HG03342 (cell line): Measurements from ENCODE around the gene TANC1.

Source experiments
- ATAC-seq: cut with Tn5 transposase; IDR thresholded peaks from one replicate; pipeline ENCODE4 v1.9.1; 2021; ENCODE audit warnings: mild to moderate bottlenecking, moderate library complexity; ENCODE audit not compliant: unreplicated experiment

Gene TANC1

DNA sequence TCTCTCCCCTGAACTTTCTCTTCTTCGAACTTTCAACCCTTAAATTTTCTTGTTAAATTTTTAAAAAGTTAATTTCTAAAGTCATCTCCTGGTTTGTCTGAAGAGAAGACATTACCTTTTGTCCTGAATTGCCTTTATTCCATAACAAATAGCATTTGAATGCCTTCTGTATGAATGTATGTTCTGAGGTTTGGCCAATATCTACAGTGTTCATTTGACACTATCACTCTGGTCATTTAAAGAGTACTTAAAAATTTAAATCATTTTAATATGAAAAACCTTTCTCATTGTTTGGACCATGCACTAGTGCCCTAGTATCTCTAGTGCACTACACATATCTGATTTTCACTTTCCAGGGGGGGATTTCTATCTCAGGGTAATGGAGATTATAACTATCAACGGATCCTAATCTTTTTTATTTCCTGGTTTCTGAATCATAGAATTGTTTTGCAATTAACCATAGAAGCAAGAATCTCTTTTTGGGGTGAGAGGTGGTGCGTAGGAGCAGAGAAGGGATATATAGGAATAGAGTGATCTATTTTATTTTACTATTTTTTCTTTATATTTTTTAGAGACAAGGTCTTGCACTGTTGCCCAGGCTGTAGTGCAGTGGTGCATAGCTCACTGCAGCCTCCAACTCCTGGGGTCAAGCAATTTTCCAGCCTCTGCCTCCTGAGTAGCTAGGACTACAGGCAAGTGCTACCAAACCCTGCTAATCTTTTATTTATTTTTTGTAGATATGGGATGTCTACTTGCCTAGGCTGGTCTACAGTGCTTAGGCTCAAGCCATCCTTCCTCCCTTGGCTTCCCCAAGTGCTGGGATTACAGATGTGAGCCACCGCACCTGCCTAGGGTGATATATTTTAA, 25.5 kb downstream of the TANC1 start:
- ATAC-seq = no peak

DNA sequence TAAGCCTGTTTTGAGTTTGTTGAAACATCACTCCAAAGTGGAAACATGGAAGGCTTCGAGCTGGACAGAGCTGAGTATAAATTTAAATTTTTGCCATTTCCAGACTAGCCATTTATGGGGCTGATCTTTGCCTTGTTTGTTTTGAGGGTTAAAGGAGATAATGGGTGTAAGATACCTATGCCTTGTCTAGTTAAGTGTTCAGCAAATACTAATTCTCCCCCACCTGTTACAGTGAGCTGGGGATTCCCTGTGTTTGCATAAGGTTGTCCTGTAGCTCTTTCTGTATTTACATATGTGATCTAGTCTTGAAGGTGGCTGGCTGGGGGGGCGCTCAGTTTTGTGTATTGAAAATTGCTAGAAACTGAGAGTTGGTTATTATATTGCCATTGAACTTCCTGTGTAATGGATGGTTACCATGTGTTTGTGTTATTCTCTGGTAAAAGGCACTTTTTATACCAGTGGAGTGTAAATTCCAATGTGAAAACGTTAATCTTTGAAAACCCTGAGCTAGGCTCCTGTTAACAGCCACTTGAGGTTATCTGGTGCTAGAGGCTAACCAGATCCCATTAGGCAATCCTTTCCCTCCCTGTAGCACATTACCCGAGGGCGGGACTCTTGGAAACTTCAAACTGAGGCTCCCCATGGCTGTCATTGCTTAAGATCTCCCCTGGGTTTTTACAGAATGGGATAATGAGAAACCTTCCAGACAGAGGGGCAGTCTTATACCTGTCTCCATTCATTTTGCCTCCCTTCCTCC, 26.7 kb downstream of the TANC1 start:
- no peak for ATAC-seq

DNA sequence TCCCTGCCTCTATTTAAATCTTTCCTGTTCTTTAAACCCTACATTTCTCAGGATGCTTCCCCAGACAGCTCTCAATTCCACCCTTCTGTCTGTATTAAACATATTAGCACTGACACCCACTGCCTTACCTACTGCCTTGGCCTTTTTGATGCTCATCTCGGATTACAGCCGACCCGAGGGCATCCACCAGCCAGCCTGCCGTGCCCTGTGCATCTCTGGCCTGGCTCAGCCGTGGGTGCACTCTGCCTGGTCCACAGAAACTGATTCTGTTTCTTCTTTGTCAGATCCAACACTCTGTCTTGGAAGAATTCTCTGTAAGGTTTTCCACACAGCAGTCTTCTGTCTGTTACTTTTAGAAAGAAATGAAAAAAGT, 27.2 kb downstream of the TANC1 start:
- ATAC-seq = no peak

DNA sequence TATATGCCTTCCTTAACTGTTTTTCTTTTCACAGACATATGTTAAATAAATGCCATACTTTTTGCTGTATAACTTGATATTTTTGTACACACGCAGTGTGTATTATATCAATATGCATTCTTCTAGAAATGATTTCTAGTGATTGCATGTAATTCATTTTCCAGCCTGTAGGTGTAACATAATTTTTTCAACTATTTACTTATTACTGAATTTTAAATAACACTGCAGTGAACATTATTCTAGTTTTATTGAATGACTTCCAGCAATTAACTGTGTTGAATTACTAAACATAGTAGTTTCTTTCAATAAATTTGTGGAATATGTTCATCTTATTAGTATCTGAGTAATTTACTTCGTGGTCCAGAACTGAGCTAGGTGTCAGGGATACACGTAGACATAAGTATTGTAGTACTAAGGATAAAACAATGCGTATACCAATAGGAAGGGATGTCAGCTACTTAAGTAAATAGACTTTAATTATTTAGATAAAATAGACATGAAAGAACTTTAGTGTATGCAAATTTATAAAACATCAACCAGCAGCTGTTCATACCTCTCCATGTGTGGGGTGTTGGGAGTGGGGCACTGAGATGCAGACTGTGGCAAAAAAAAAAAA, 28.0 kb downstream of the TANC1 start:
- ATAC-seq = no peak

DNA sequence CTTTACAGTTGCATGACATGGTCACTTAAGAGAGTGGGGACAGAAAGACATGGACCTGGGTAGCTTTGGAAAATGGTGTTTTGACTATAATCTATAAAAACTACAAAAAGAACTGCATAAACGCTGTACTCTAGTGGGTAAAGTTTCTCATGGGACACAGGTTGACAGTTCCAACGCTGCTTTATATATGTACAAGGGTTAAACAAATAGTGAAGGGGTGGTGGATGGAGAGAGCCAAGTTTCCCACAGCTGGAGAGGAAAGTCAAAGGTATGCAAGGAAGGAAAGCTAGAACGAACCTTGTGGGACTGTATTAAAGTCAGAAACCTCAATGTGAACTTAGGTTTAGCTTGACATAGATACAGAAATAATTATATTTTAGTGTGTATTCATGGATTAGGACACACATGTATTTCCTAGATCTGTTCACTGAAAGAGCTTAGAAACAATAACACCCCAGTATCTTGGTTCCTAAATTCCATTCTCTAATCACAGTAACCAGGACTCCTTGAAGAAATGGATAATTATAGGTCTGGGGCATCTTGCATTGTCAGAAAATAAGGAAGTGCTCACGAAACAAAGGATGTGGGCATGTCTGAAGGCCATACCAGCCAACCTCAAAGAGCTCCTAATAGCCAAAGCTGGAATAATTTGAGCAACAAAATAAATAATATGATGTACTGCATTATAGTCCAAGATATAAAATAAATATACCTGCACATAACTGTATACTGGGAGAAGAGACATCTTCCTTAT, 28.8 kb downstream of the TANC1 start:
- ATAC-seq = no peak

DNA sequence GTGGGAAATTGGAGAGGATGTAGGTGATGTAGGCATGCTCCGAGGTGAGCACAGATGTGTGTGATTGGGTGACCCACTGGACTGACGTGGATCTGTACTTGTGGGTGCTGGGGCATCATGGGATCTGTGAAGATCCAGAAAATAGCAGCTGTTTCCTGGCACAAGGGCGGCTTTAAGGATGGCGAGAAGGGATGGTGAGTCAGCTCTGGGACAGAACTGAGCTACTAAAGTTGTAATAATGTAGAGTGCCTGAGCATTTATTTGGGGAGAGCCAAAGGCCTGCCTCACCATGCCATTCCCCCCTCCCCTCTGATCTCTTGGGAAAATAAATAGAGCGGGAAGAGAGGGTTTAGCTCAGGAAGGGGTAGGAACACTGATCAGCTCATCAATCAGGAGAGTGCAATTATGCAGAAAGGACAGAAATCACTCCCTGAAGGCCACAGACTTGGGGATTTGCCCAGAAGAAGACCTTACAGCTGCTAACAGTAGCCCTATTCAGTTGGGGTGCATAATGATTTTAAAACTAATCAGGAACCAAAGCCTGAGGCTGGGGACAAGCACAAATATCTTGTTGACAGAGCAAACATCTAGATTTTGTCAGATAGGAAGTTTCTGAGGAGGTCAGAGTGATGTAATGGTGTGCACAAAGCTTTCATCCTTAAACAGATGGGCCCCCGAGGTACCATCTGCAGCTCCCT, 30.3 kb downstream of the TANC1 start:
- ATAC-seq = no peak

DNA sequence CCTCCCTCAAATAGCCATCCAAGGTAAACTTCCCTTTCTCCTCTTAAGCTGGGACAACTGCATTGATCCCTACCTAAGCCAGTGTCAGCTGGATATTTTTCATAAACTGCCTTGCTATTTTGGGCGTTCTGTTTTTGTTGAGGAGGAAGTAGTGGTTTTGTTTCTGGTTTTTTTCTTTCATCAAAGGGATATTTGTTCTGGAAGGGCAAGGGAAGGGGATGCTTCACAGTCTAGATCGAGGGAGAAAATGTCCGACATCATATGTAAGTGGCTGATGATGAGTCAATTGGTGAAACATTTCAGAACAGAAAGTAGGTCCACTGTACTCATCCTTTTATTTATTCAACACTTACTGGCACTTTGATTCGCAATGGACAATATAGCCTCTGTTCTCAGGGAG, 31.0 kb downstream of the TANC1 start:
- ATAC-seq = no peak

DNA sequence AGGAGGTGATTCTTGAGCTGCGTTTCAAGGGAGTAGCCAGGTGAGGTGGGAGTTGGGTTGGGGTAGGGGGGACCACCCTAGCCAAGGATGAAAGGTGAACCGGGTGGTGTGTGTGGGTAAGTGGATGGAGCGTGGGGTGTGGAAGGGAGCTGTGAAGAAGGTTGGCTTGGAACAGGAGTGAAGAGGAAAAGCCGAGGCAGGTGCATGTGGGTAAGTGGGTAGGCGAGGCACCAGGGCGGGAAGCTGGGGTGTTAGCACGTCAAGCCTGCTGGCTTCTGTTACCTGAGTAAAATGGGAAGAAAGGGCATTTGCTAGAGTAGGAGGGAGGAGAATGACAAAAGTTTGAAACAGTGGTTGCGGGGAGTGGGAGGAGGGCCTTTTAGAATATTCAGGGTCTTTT, 31.6 kb downstream of the TANC1 start:
- ATAC-seq = no peak

DNA sequence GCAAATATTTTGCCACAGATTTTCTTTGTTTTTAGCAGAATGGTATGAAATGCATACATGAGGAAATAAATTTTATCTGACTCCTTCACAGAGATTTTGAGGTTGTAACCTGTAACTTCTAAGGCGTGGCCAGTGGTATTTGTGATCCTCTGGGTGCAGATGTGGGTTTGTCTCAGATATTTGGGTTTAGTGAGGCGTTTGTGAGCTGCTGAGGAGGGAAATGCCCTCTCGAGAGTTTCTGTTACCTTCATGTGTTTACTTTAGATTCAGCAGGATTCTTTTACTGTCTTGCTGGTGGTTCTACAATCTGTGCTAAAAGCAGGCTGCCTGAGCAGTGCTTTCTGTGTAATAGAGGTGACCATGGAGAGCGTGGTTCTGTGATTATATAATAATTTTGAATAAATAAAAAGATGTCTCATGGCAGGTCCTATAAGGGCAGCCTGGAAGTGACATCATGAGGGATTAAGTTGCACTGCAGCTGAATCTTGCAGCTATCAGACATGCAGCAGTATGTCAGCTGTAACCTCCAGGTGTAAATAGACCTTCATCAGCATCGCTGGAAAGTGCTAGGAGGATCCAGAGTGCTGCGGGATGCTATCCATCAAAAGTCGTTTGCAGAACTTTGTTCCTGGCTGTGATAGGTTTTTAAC, 34.1 kb downstream of the TANC1 start:
- peak; percentile 83 for ATAC-seq

DNA sequence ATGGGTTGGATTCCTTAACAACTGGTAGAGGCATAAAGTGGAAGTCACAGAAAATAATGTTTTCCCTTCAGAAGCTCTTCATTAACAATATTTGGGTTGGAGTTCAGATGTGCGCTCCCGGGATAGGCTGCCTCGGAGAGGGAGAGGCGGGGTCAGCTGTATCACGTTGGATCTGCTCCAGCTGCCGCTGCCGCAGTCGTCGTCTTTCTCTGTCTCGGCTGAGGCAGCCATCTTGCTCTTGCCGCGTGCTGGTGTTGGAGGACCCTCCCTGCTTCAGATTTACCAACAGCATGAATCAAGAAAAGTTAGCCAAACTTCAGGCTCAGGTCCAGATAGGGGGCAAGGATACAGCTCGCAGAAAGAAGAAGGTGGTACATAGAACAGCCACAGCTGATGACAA, 35.1 kb downstream of the TANC1 start:
- ATAC-seq = no peak

DNA sequence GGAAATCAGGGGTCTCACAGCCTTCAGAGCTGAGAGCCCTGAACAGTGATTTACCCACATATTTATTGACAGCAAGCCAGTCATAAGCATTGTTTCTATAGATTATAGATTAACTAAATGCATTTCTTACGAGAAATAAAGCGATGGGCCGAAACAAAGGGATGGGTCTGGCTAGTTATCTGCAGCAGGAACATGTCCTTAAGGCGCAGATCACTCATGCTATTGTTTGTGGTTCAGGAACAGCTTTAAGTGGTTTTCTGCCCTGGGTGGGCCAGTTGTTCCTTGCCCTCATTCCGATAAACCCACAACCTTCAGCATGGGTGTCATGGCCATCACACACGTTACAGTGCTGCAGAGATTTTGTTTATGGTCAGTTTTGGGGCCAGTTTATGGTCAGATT, 36.4 kb downstream of the TANC1 start:
- no peak for ATAC-seq

DNA sequence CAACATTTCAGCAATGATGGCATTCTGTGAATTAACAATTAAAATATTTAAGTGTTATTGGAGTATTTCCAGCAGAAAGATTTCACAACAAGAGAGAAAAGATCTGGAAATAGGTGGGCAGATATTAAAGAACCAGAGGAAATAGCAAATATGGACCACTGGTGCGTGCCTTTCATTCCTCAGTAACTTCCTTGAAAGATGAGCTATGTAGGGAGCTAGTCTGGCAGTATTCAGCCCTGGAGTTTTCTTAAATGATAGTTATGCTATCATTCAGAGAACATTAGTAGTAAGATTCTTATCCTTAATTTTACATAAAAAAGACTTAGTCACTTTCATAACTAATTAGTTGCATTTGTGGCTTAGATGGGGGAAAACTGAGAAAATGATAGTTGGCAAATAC, 41.5 kb downstream of the TANC1 start:
- ATAC-seq = no peak

DNA sequence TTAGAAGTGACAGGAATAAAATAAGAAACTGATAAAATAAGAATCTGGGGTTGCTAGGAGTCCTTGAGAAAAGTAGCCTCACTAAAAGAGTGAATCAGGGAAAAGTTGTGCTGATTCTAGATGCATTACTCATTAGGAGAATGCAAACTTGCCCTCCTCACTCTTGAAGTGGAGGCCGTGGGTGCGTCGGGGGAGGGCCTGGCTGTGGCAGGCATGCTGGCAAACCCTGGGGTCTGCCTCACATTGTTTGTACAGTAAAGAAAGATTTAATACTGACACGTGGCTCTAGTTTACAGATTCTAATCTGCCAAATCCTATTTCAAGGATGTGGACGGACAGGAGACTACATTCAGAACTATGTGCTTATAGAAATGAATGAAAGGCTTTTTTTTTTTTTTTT, 41.9 kb downstream of the TANC1 start:
- ATAC-seq = no peak

DNA sequence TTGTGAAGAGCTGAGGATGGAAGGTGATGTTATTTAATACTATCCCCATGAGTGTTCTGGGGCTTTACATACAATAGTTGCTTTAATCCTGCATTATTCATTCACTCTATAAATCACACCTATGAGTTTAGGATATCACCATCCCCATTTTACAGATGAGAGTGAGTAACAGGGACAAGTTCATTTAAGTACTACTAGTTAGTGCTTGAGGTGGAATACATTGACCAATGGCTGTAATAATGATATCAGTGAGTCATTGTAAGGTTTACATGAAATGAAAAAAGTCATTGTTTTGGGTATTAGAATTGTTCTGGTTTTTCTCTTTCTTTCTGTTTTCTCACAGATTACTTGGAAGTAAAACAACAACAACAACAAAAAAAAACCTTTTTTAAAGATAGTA, 42.5 kb downstream of the TANC1 start:
- no peak for ATAC-seq

DNA sequence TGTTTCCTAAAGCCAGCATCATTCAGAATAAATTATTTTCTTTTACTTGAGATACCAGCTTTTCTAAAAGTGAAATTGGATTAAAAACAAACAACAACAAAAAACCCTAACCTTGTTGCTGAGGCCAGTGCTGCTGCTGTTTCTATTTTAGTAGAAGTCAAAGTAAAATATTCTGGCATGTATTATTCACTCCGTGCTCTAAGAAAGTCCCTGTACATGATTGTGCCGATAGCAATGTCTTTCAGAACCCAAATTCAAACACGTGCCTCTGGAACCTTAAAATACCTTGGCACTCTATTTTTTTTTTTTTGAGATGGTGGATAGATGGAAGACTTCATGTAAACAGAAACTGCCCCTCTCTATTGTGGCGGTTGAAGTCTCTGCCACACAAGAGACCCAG, 43.7 kb downstream of the TANC1 start:
- no peak for ATAC-seq

DNA sequence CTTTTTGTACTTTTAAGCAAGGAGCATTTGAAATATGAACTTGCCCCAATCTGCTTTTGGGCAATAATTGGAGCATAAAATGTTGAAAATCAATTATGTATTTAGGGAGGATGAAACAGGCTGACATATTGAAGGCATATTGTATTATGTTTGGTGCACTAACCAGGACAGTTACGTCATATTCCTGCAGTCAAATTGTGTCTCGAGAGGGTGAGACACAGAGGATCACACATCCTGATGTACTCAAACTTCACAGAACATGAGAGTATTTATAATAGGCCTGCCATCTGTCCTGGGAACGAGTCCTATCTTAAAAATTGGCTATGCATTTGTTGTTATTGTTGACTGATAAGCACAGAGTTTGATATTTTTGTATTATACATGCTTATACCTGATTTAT, 44.7 kb downstream of the TANC1 start:
- ATAC-seq = no peak

DNA sequence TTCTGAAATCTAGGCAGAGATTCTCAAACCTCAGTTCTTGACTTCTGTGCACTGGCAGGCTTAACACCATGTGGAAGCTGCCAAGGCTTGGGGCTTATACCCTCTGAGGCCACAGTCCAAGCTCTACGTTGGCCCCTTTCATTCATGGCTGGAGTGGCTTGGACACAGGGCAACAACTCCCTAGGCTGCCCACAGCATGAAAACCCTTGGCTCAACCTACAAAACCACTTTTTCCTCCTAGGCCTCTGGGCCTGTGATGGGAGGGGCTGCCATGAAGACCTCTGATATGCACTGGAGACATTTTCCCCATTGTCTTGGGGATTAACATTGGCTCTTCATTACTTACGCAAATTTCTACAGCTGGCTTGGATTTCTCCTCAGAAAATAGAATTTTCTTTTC, 46.7 kb downstream of the TANC1 start:
- no peak for ATAC-seq

DNA sequence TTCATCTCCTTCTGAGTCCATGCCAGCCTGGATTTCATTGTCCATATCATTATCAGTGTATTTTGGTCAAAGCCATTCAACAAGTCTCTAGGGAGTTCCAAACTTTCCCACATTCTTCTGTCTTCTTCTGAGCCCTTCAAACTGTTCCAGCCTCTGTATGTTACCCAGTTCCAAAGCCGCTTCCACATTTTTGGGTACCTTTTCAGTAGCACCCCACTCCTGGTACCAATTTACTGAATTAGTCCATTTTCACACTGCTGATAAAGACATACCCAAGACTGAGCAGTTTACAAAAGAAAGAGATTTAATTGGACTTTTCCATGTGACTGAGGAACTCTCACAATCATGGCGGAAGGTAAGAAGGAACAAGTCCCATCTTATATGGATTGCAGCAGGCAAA, 47.4 kb downstream of the TANC1 start:
- ATAC-seq = no peak

DNA sequence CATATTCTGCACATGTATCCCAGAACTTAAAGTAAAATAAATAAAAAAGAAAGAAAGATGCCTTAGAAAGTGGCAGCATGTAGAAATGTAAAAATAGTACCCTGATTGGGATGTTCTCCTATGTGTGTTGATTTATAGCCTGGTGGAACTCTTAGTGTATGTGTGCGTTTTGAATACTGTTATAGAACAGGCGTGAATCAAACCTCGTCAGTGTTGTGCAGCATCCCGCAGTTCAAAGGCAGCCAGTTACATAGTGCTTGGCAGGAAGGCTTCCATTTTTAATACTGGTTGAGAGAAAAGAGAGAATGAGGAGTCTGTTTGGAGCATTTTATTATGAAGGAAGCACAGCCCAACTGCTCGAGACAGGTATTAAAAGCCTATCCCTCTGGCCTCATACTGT, 49.4 kb downstream of the TANC1 start:
- ATAC-seq = no peak

DNA sequence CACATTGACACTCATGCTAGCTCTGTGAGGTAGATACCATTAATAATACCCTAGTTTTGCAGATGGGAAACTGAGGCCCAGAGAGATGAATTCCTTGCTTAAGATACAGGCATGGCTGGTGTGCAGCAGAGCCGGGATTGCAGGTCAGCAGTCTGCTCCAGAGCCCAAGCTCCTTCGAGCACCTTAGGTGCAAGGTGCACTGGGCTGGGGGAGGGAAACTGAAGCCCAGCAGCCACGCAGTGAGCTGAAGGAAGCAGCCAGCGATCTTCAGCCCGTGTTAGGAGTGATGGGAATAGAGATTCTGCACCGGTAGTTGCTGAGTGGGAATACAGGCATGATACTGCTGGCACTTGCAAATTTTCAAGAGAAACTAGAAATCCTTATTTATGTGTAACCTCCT, 50.6 kb downstream of the TANC1 start:
- ATAC-seq = no peak
